Measurements from ENCODE around the gene POR.

POR gene

DNA sequence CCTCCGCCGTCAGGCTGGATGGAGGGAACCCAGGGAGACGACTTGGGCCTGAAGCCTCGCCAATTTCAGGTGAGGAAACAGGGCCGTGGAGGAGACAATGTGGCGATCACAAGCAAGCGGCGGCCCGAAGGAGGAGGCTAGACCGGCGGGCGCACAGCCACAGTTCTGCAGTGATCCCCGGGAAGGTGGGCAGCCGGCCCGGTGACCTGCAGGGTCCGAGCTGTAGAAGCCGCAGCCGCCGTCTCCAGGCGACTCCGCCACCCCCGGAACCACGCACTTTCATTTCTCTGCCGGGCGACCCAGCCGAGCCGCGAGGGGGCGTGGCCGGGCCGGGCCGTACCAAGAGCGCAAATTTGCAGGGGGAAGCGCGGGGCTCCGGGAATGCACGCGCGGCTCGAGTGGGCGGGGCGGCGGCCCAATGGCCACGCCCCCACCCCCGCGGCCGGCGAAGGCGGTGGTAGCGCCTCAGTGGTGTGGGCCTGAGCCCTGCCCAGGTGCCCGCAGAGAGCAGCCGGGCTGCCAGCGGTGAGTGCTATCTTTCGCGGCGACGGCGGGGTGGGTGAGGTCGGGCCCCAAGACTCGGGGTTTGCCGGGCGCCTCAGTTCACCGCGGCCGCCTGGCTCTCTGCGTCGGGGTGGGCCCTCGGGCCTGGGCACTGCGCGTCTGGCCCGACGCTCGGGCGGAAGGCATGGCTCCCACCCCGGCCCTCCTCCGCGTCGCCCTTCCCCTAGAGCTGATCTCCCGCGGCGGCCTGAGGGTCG, at the start of gene POR:
Gene POR (plus strand): TSS at position 501 of the 761 bp plus-strand sequence. CDS start 38,847 bp downstream, outside the sequence.
- H3K4me3 ChIP-seq (replicated peaks; ENCODE audit: low read depth, low read length), result peak within 1 kb of the TSS; percentile 78
- TF ChIP-seq, protein P1, sequence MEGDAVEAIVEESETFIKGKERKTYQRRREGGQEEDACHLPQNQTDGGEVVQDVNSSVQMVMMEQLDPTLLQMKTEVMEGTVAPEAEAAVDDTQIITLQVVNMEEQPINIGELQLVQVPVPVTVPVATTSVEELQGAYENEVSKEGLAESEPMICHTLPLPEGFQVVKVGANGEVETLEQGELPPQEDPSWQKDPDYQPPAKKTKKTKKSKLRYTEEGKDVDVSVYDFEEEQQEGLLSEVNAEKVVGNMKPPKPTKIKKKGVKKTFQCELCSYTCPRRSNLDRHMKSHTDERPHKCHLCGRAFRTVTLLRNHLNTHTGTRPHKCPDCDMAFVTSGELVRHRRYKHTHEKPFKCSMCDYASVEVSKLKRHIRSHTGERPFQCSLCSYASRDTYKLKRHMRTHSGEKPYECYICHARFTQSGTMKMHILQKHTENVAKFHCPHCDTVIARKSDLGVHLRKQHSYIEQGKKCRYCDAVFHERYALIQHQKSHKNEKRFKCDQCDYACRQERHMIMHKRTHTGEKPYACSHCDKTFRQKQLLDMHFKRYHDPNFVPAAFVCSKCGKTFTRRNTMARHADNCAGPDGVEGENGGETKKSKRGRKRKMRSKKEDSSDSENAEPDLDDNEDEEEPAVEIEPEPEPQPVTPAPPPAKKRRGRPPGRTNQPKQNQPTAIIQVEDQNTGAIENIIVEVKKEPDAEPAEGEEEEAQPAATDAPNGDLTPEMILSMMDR (IDR thresholded peaks at IDR 0.05; ENCODE audit: low read length, missing control alignments), result no peak
- DNase-seq (ENCODE audit: low read depth), result peak; percentile 93

GRCh38 chr7:75866114-75866488, 48.9 kb upstream of the POR start:
- TF ChIP-seq, protein P1 (IDR thresholded peaks at IDR 0.05; ENCODE audit: low read length, missing control alignments), result no peak
- H3K4me3 ChIP-seq (replicated peaks; ENCODE audit: low read depth, low read length), result no peak overlapping the region
- no peak for DNase-seq (ENCODE audit: low read depth)

- DNase-seq (ENCODE audit: low read depth), result peak; percentile 80
- TF ChIP-seq, protein P1 (IDR thresholded peaks at IDR 0.05; ENCODE audit: low read length, missing control alignments), result peak; percentile 99
- H3K4me3 ChIP-seq (replicated peaks; ENCODE audit: low read depth, low read length), result no peak overlapping the region
Observed at GRCh38 chr7:75866489-75867389, 48.2 kb upstream of the POR start.

DNA sequence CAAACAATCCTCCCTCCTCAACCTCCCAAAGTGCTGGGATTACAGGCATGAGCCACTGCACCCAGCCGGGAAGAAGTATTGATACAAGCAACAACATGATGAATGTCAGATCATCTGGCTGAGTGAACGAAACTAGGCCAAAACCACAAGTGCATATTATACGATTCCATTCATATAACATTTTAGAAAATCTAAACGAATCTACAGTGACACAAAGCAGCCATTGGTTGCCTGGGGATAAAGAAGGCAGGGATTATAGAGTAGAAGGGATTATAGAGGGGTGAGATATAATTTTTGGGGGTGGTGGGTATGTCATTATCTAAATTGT, 47.6 kb upstream of the POR start:
- no peak for DNase-seq (ENCODE audit: low read depth)
- no peak overlapping the region for H3K4me3 ChIP-seq (replicated peaks; ENCODE audit: low read depth, low read length)
- TF ChIP-seq, protein P1 (IDR thresholded peaks at IDR 0.05; ENCODE audit: low read length, missing control alignments), result no peak

- TF ChIP-seq, protein P1 (IDR thresholded peaks at IDR 0.05; ENCODE audit: low read length, missing control alignments), result no peak
- no peak for DNase-seq (ENCODE audit: low read depth)
- H3K4me3 ChIP-seq (replicated peaks; ENCODE audit: low read depth, low read length), result no peak overlapping the region
Observed at GRCh38 chr7:75868153-75868552, 46.8 kb upstream of the POR start.

DNA sequence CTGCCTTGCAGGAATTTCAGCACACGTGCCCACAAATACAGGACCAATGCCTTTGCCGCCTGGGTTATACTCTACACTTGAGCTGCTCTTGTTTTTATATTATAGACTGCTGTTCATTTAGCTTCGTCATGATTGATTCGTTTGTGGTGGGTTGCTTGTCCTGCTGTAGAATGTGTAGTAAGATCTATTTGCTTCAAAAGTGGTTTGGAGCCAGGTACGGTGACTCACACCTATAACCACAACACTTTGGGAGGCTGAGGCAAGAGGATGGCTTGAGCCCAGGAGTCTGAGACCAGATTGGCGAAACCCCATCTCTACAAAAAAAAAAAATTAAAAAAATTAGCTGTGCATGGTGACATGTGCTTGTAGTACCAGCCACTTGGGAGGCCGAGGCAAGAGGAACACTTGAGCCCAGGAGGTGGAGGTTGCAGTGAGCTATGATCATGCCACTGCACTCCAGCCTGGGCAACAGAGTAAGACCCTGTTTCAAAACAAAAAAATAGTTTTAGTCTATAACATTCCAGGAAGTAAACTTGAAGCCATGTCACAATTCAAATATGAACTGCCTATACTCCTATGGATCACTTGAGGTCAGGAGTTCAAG, 45.1 kb upstream of the POR start:
- no peak for DNase-seq (ENCODE audit: low read depth)
- TF ChIP-seq, protein P1 (IDR thresholded peaks at IDR 0.05; ENCODE audit: low read length, missing control alignments), result no peak
- H3K4me3 ChIP-seq (replicated peaks; ENCODE audit: low read depth, low read length), result no peak overlapping the region

Measured in fibroblast of pulmonary artery (primary cell).